ENCODE data around the gene SPTSSB.

SPTSSB gene

GRCh38 chr3:161395115-161396012, 24.0 kb upstream of the SPTSSB start:
- in situ Hi-C loops (cut with HindIII; ENCODE audit: low pct_ligation_motif_present, low pct_unique_long_range_greater_than_20kb, low sequenced_read_pairs): no loop called here
- DNase-seq: no peak

- DNase-seq: no peak
Observed at GRCh38 chr3:161393803-161394202, 22.5 kb upstream of the SPTSSB start.

GRCh38 chr3:161393310-161393709, 22.0 kb upstream of the SPTSSB start:
- in situ Hi-C loops (cut with HindIII; ENCODE audit: low pct_ligation_motif_present, low pct_unique_long_range_greater_than_20kb, low sequenced_read_pairs): no loop called here
- DNase-seq: no peak

More at GRCh38 chr3:161393803-161394202, 22.5 kb upstream of the SPTSSB start:
- in situ Hi-C loops (cut with HindIII; ENCODE audit: low pct_ligation_motif_present, low pct_unique_long_range_greater_than_20kb, low sequenced_read_pairs): no loop called here

- DNase-seq: no peak
- in situ Hi-C loops (cut with HindIII; ENCODE audit: low pct_ligation_motif_present, low pct_unique_long_range_greater_than_20kb, low sequenced_read_pairs): no loop called here
Observed at GRCh38 chr3:161392853-161393252, 21.5 kb upstream of the SPTSSB start.

- DNase-seq: no peak
- in situ Hi-C loops (cut with HindIII; ENCODE audit: low pct_ligation_motif_present, low pct_unique_long_range_greater_than_20kb, low sequenced_read_pairs): no loop called here
Observed at GRCh38 chr3:161390200-161390599, 18.9 kb upstream of the SPTSSB start.

GRCh38 chr3:161389445-161390035, 18.2 kb upstream of the SPTSSB start:
- in situ Hi-C loops (cut with HindIII; ENCODE audit: low pct_ligation_motif_present, low pct_unique_long_range_greater_than_20kb, low sequenced_read_pairs): no loop called here
- DNase-seq: no peak

- in situ Hi-C loops (cut with HindIII; ENCODE audit: low pct_ligation_motif_present, low pct_unique_long_range_greater_than_20kb, low sequenced_read_pairs): no loop called here
- no peak for DNase-seq
Observed at GRCh38 chr3:161388855-161389254, 17.5 kb upstream of the SPTSSB start.

- in situ Hi-C loops (cut with HindIII; ENCODE audit: low pct_ligation_motif_present, low pct_unique_long_range_greater_than_20kb, low sequenced_read_pairs): no loop called here
- no peak for DNase-seq
Observed at GRCh38 chr3:161386991-161387770, 15.9 kb upstream of the SPTSSB start.

- in situ Hi-C loops (cut with HindIII; ENCODE audit: low pct_ligation_motif_present, low pct_unique_long_range_greater_than_20kb, low sequenced_read_pairs): no loop called here
- DNase-seq: no peak
Observed at GRCh38 chr3:161372321-161373260, 1.3 kb upstream of the SPTSSB start.

GRCh38 chr3:161369531-161369930, 1.8 kb downstream of the SPTSSB start:
- no peak for DNase-seq
- in situ Hi-C loops (cut with HindIII; ENCODE audit: low pct_ligation_motif_present, low pct_unique_long_range_greater_than_20kb, low sequenced_read_pairs): no loop called here

- in situ Hi-C loops (cut with HindIII; ENCODE audit: low pct_ligation_motif_present, low pct_unique_long_range_greater_than_20kb, low sequenced_read_pairs): no loop called here
- no peak for DNase-seq
Observed at GRCh38 chr3:161366094-161366493, 5.2 kb downstream of the SPTSSB start.

GRCh38 chr3:161358488-161358887, 12.8 kb downstream of the SPTSSB start:
- in situ Hi-C loops (cut with HindIII; ENCODE audit: low pct_ligation_motif_present, low pct_unique_long_range_greater_than_20kb, low sequenced_read_pairs): no loop called here
- no peak for DNase-seq

GRCh38 chr3:161356287-161356686, 15.0 kb downstream of the SPTSSB start:
- no peak for DNase-seq
- in situ Hi-C loops (cut with HindIII; ENCODE audit: low pct_ligation_motif_present, low pct_unique_long_range_greater_than_20kb, low sequenced_read_pairs): no loop called here

GRCh38 chr3:161355508-161355907, 15.8 kb downstream of the SPTSSB start:
- no peak for DNase-seq
- in situ Hi-C loops (cut with HindIII; ENCODE audit: low pct_ligation_motif_present, low pct_unique_long_range_greater_than_20kb, low sequenced_read_pairs): no loop called here

GRCh38 chr3:161354554-161354953, 16.8 kb downstream of the SPTSSB start:
- no peak for DNase-seq
- in situ Hi-C loops (cut with HindIII; ENCODE audit: low pct_ligation_motif_present, low pct_unique_long_range_greater_than_20kb, low sequenced_read_pairs): no loop called here

GRCh38 chr3:161351330-161351729, 20.0 kb downstream of the SPTSSB start:
- in situ Hi-C loops (cut with HindIII; ENCODE audit: low pct_ligation_motif_present, low pct_unique_long_range_greater_than_20kb, low sequenced_read_pairs): no loop called here
- no peak for DNase-seq

- no peak for DNase-seq
- in situ Hi-C loops (cut with HindIII; ENCODE audit: low pct_ligation_motif_present, low pct_unique_long_range_greater_than_20kb, low sequenced_read_pairs): no loop called here
Observed at GRCh38 chr3:161350916-161351315, 20.4 kb downstream of the SPTSSB start.

GRCh38 chr3:161349529-161350312, 21.6 kb downstream of the SPTSSB start:
- in situ Hi-C loops (cut with HindIII; ENCODE audit: low pct_ligation_motif_present, low pct_unique_long_range_greater_than_20kb, low sequenced_read_pairs): no loop called here

More at GRCh38 chr3:161349529-161350312, 21.6 kb downstream of the SPTSSB start:
- no peak for DNase-seq
